HepG2 (cell line): Measurements from ENCODE around the gene ITPR1. TPM values are rescaled to one million over a fixed set of nuclear protein-coding genes. Genes with fewer than 3 reads are reported as not detected.

Source experiments
- ATAC-seq: fragments of 200-7000 bp; cut with Tn5 transposase; 3 replicates; pipeline ENCODE4 v1.9.1; 2020; ENCODE audit warnings: mild to moderate bottlenecking, moderate library complexity
- BruUV-seq: library from RNA; stranded (reverse); fragments of 400-500 nt; replicated peaks from 2 replicates; lab custom pipeline; 2021; lab: Mats Ljungman, UMichigan
- CTCF ChIA-PET: fragments of 300-600 bp; formaldehyde crosslinking; extraction: SDS; loops from one replicate; lab custom pipeline; 2021; ENCODE audit warnings: low total read pairs, inconsistent platforms, low intra/inter-chr PET ratio; lab: Yijun Ruan, JAX
- POLR2A ChIA-PET: fragments of 350-600 bp; sonication (Branson Sonifier 250); formaldehyde crosslinking; loops from one replicate; lab custom pipeline; 2020; ENCODE audit warnings: antibody characterized with exemption, inconsistent platforms; lab: Yijun Ruan, JAX
- DNase-seq: peaks from one replicate; pipeline ENCODE4 v3.0.0-alpha.2; 2015; ENCODE audit warnings: low spot score
- FAIRE-seq: peaks from 3 replicates; lab custom pipeline; 2011; peaks lifted over from hg19 to GRCh38; lab: Jason Lieb, UNC
- H2AFZ ChIP-seq: one replicate; pipeline ENCODE4 v1.6.1; 2011; ENCODE audit warnings: low read length, inconsistent platforms
- H3K27ac ChIP-seq: fragments of 300-600 bp; 3 replicates; pipeline ENCODE4 v1.8.0; 2011; ENCODE audit warnings: mixed run types, mild to moderate bottlenecking, mixed read lengths, low read length, inconsistent platforms; ENCODE audit not compliant: insufficient read depth; ENCODE audit errors: extremely low read length
- H3K27me3 ChIP-seq, 2 experiments: fragments of 200-600 bp in 1 of 2; 2 replicates in 1 of 2; 3 replicates in 1 of 2; pipeline versions ENCODE4 v1.6.0 to v1.8.0; 2011; ENCODE audit warnings: low read length in 2 of 2, mild to moderate bottlenecking in 2 of 2, moderate library complexity in 2 of 2, inconsistent platforms in 1 of 2; ENCODE audit not compliant: insufficient read depth in 2 of 2, control insufficient read depth in 1 of 2
- H3K36me3 ChIP-seq, 2 experiments: fragments of 200-600 bp in 1 of 2; replicated peaks in 1 of 2; 2 replicates in 1 of 2; 3 replicates in 1 of 2; pipeline versions ENCODE4 v1.5.1 to v1.8.0; 2011; ENCODE audit warnings: low read length in 2 of 2, inconsistent platforms in 1 of 2; ENCODE audit not compliant: insufficient read depth in 2 of 2, control insufficient read depth in 1 of 2
- H3K4me1 ChIP-seq: 2 replicates; pipeline ENCODE4 v1.5.1; 2012; ENCODE audit warnings: low read length, inconsistent platforms; ENCODE audit not compliant: insufficient read depth
- H3K4me2 ChIP-seq: 2 replicates; pipeline ENCODE4 v1.6.0; 2011; ENCODE audit warnings: low read depth, low read length, inconsistent platforms
- H3K4me3 ChIP-seq, 3 experiments: fragments of 200-600 bp in 1 of 3; sonication (generic), shearing (Covaris generic) in 1 of 3; replicated peaks in 1 of 3; 2 replicates each; pipeline ENCODE4 v1.5.1; 2011 to 2016; ENCODE audit warnings: low read length in 3 of 3, inconsistent platforms in 2 of 3, low read depth in 2 of 3, mild to moderate bottlenecking in 2 of 3, control low read depth in 1 of 3, mixed read lengths in 1 of 3; ENCODE audit not compliant: insufficient read depth in 1 of 3
- H3K79me2 ChIP-seq: one replicate; pipeline ENCODE4 v1.6.1; 2011; ENCODE audit warnings: low read length, inconsistent platforms; ENCODE audit not compliant: insufficient read depth
- H3K9ac ChIP-seq: 2 replicates; pipeline ENCODE4 v1.6.0; 2011; ENCODE audit warnings: mild to moderate bottlenecking, low read depth, low read length, inconsistent platforms; ENCODE audit not compliant: insufficient read depth
- H3K9me3 ChIP-seq: 2 replicates; pipeline ENCODE4 v1.5.1; 2012; ENCODE audit warnings: mild to moderate bottlenecking, low read length
- H4K20me1 ChIP-seq: 2 replicates; pipeline ENCODE4 v1.6.0; 2011; ENCODE audit warnings: inconsistent platforms, mild to moderate bottlenecking, low read length, moderate library complexity; ENCODE audit not compliant: insufficient read depth
- BRD4 ChIP-seq: sonication (generic); formaldehyde crosslinking; IDR thresholded peaks from 2 replicates; pipeline ENCODE4 v1.4.0; 2020; ENCODE audit warnings: missing genetic modification reagents
- CEBPG ChIP-seq: IDR thresholded peaks from 2 replicates; pipeline ENCODE4 v1.6.1; 2016
- ETV6 ChIP-seq: sonication (generic); formaldehyde crosslinking; conservative IDR thresholded peaks from 2 replicates; pipeline ENCODE4 v1.4.0; 2020; ENCODE audit warnings: missing genetic modification reagents
- KDM5A ChIP-seq: fragments of 200-600 bp; sonication (generic); IDR thresholded peaks from 2 replicates; pipeline ENCODE4 v1.7.0; 2018; ENCODE audit warnings: antibody characterized with exemption, mild to moderate bottlenecking, low read length, borderline replicate concordance
- NR1H2 ChIP-seq: sonication (generic); formaldehyde crosslinking; IDR thresholded peaks from 2 replicates; pipeline ENCODE4 v1.8.1; 2022; ENCODE audit warnings: low read depth, missing genetic modification reagents, borderline replicate concordance
- PCBP2 ChIP-seq: fragments of 200-400 bp; formaldehyde crosslinking; optimal IDR thresholded peaks from 2 replicates; pipeline ENCODE3; 2018; ENCODE audit warnings: low read length, low read depth; ENCODE audit not compliant: poor library complexity, severe bottlenecking
- SATB2 ChIP-seq: sonication (generic); formaldehyde crosslinking; IDR thresholded peaks from 2 replicates; pipeline ENCODE4 v1.5.0; 2020; ENCODE audit warnings: missing genetic modification reagents
- TFE3 ChIP-seq: IDR thresholded peaks from 2 replicates; pipeline ENCODE4 v1.6.1; 2016
- UBTF ChIP-seq: sonication (generic); formaldehyde crosslinking; IDR thresholded peaks from 2 replicates; pipeline ENCODE4 v1.4.0; 2020; ENCODE audit warnings: mild to moderate bottlenecking, missing genetic modification reagents
- ZFP37 ChIP-seq: sonication (generic); formaldehyde crosslinking; IDR thresholded peaks from 2 replicates; pipeline ENCODE4 v1.4.0; 2020; ENCODE audit warnings: missing genetic modification reagents, borderline replicate concordance
- ZFP62 ChIP-seq: sonication (generic); formaldehyde crosslinking; IDR thresholded peaks from 2 replicates; pipeline ENCODE4 v1.4.0; 2020; ENCODE audit warnings: missing genetic modification reagents
- ZMYM2 ChIP-seq: sonication (generic); formaldehyde crosslinking; IDR thresholded peaks from 2 replicates; pipeline ENCODE4 v1.8.0; 2022; ENCODE audit warnings: mild to moderate bottlenecking, missing genetic modification reagents
- ZNF292 ChIP-seq: sonication (generic); formaldehyde crosslinking; IDR thresholded peaks from 2 replicates; pipeline ENCODE4 v1.8.1; 2022; ENCODE audit warnings: mild to moderate bottlenecking, low read depth, missing genetic modification reagents, borderline replicate concordance
- ZNF451 ChIP-seq: sonication (generic); formaldehyde crosslinking; IDR thresholded peaks from 2 replicates; pipeline ENCODE4 v1.5.0; 2020; ENCODE audit warnings: mild to moderate bottlenecking, missing genetic modification reagents
- ZNF550 ChIP-seq: sonication (generic); formaldehyde crosslinking; IDR thresholded peaks from 2 replicates; pipeline ENCODE4 v1.4.0; 2020; ENCODE audit warnings: mild to moderate bottlenecking, missing genetic modification reagents, borderline replicate concordance
- ZNF619 ChIP-seq: sonication (generic); formaldehyde crosslinking; IDR thresholded peaks from 2 replicates; pipeline ENCODE4 v1.4.0; 2020; ENCODE audit warnings: mild to moderate bottlenecking, missing genetic modification reagents
- ZNF704 ChIP-seq: sonication (generic); formaldehyde crosslinking; IDR thresholded peaks from 2 replicates; pipeline ENCODE4 v1.8.1; 2023; ENCODE audit warnings: mild to moderate bottlenecking, inconsistent platforms, moderate library complexity, missing genetic modification reagents, borderline replicate concordance
- ZNF772 ChIP-seq: sonication (generic); formaldehyde crosslinking; IDR thresholded peaks from 2 replicates; pipeline ENCODE4 v1.5.0; 2020; ENCODE audit warnings: mild to moderate bottlenecking, missing genetic modification reagents
- ZNF816 ChIP-seq: sonication (generic); formaldehyde crosslinking; IDR thresholded peaks from 2 replicates; pipeline ENCODE4 v1.8.0; 2022; ENCODE audit warnings: missing genetic modification reagents, mild to moderate bottlenecking, borderline replicate concordance
- WGBS: methylation state at CpG from one replicate; pipeline ENCODE4 v1.1.6; 2017; ENCODE audit warnings: low lambda C conversion rate; 5-methylcytosine and 5-hydroxymethylcytosine counted together
- in situ Hi-C: cut with HindIII; loops from 2 replicates; pipeline ENCODE4 v1.10.0; 2017; ENCODE audit warnings: low pct_unique_long_range_greater_than_20kb; ENCODE audit not compliant: extremely low pct_ligation_motif_present
- intact Hi-C: fragments of 100-400 bp; cut with micrococcal nuclease; formaldehyde crosslinking; loops from one replicate; pipeline ENCODE4 v1.10.0; 2022; ENCODE audit not compliant: unreplicated experiment
- polyA plus RNA-seq, 8 experiments: library from polyadenylated mRNA; depleted of rRNA in 3 of 8; stranded (reverse) in 7 of 8; unstranded in 1 of 8; fragments of >200 nt; fragmentation: Illumina TruSeq in 4 of 8; extraction: Trizol in 4 of 8; gene quantifications; 2 replicates each; pipeline versions ENCODE4 v1.2.1 to v1.2.3, GENCODE V29; 2011 to 2016; ENCODE audit warnings: low read depth in 4 of 8, missing spikeins in 1 of 8, mixed read lengths in 1 of 8; ENCODE audit not compliant: insufficient read depth in 1 of 8
- total RNA-seq, 5 experiments: library from RNA; depleted of rRNA; stranded (reverse); fragments of >200 nt; fragmentation: Illumina TruSeq; extraction: Trizol; gene quantifications; 2 replicates each; pipeline ENCODE4 v1.2.3, GENCODE V29; 2016; ENCODE audit warnings: low read depth in 1 of 5

ITPR1 gene
- total and polyA plus RNA-seq, 2 of the 13 experiments (the other 11 are each of a cell fraction or from before 2014, with no cell fraction given) = 10.0 to 11.4 TPM

- Histone ChIP-seq H2AFZ (no peak overlapping the region), H3K4me3 (no peak overlapping the region), H3K27ac (no peak overlapping the region), H3K79me2 (no peaks in the 10 kb centered on the region), H3K9me3 (no peaks in the 10 kb centered on the region)
- CTCF ChIA-PET = no interaction called here
- TF ChIP-seq NR1H2 (CRISPR knock-in tag) (no peak), PCBP2 (no peak), UBTF (no peak), ZNF292 (CRISPR knock-in tag) (no peak), ZNF451 (no peak), BRD4 (CRISPR knock-in tag) (no peak), KDM5A (no peak), SATB2 (CRISPR knock-in tag) (no peak), CEBPG (CRISPR knock-in tag) (no peak), ZNF704 (CRISPR knock-in tag) (no peak), ZNF619 (CRISPR knock-in tag) (no peak), ZFP62 (CRISPR knock-in tag) (no peak), TFE3 (CRISPR knock-in tag) (no peak), ZFP37 (no peak), ZMYM2 (CRISPR knock-in tag) (no peak), ZNF772 (CRISPR knock-in tag) (no peak), ZNF816 (CRISPR knock-in tag) (no peak), ETV6 (CRISPR knock-in tag) (no peak), ZNF550 (CRISPR knock-in tag) (no peak)
- TF ChIP-seq, all 625 proteins: peak for 0
- 87% methylated on average over 4 of the region's 4 CpGs for WGBS
- ATAC-seq = no peak
- FAIRE-seq = no peak
- intact Hi-C loops = no loop called here
- Histone ChIP-seq H3K36me3 (no peaks in the 10 kb centered on the region), H3K9ac (no peak overlapping the region), H3K4me2 (no peak overlapping the region), H3K27me3 (no peaks in the 10 kb centered on the region), H3K4me1 (peaks cover 51% of the 10 kb centered on the region), H4K20me1 (no peaks in the 10 kb centered on the region)
- in situ Hi-C loops = no loop called here
- no TSS peak for BruUV-seq
- DNase-seq = no peak
- POLR2A ChIA-PET = interaction anchor here (1.0 to 2.2 kb wide), 3 partner anchors 12 to 95 kb away, joined by 4 to 7 read pairs (median 6); partner anchors contain the start of gene SUMF1
These were observed 69.4 kb downstream of the ITPR1 start for GRCh38 chr3:4562595-4562994.
